Measurements from ENCODE around the gene CNTFR.

CNTFR gene

GRCh38 chr9:34581318-34581717, 8.2 kb downstream of the CNTFR start:
- TF ChIP-seq CTCF (IDR thresholded peaks at IDR 0.05) = no peak
- H3K27ac Mint-ChIP-seq = peak overlapping the region; percentile 76
- H3K9me3 Mint-ChIP-seq = no peaks in the 10 kb centered on the region
- peaks cover 2% of the 10 kb centered on the region for H3K27me3 Mint-ChIP-seq (ENCODE audit: low read depth, poor library complexity)
- no peak for DNase-seq
- H3K36me3 Mint-ChIP-seq (ENCODE audit: low read depth) = no peaks in the 10 kb centered on the region
- no peak overlapping the region for H3K4me3 Mint-ChIP-seq
- H3K4me1 Mint-ChIP-seq = peaks cover 94% of the 10 kb centered on the region

- Mint-ChIP-seq H3K4me1 (peaks cover 94% of the 10 kb centered on the region), H3K27me3 (ENCODE audit: low read depth, poor library complexity) (peaks cover 2% of the 10 kb centered on the region), H3K36me3 (ENCODE audit: low read depth) (no peaks in the 10 kb centered on the region), H3K27ac (peak overlapping the region; percentile 72), H3K9me3 (no peaks in the 10 kb centered on the region), H3K4me3 (peak overlapping the region; percentile 49)
- peak; percentile 52 for DNase-seq
- TF ChIP-seq CTCF (IDR thresholded peaks at IDR 0.05) = no peak
These were observed 9.2 kb downstream of the CNTFR start for GRCh38 chr9:34580358-34580757.

- H3K9me3 Mint-ChIP-seq = no peaks in the 10 kb centered on the region
- peak overlapping the region; percentile 49 for H3K4me3 Mint-ChIP-seq
- DNase-seq = no peak
- peak overlapping the region; percentile 72 for H3K27ac Mint-ChIP-seq
- no peak for TF ChIP-seq CTCF (IDR thresholded peaks at IDR 0.05)
- peaks cover 5% of the 10 kb centered on the region for H3K27me3 Mint-ChIP-seq (ENCODE audit: low read depth, poor library complexity)
- H3K36me3 Mint-ChIP-seq (ENCODE audit: low read depth) = no peaks in the 10 kb centered on the region
- peaks cover 94% of the 10 kb centered on the region for H3K4me1 Mint-ChIP-seq
These were observed 9.7 kb downstream of the CNTFR start for GRCh38 chr9:34579808-34580163.

GRCh38 chr9:34579104-34579807, 10.3 kb downstream of the CNTFR start:
- peak; percentile 61 for DNase-seq
- Mint-ChIP-seq H3K9me3 (no peaks in the 10 kb centered on the region), H3K27ac (peak overlapping the region; percentile 93), H3K4me3 (peak overlapping the region; percentile 72), H3K4me1 (peaks cover 94% of the 10 kb centered on the region), H3K27me3 (ENCODE audit: low read depth, poor library complexity) (peaks cover 5% of the 10 kb centered on the region), H3K36me3 (ENCODE audit: low read depth) (no peaks in the 10 kb centered on the region)
- TF ChIP-seq CTCF (IDR thresholded peaks at IDR 0.05) = no peak

GRCh38 chr9:34578241-34579103, 11.1 kb downstream of the CNTFR start:
- Mint-ChIP-seq H3K36me3 (ENCODE audit: low read depth) (no peaks in the 10 kb centered on the region), H3K4me3 (peak overlapping the region; percentile 70), H3K4me1 (peaks cover 94% of the 10 kb centered on the region), H3K27me3 (ENCODE audit: low read depth, poor library complexity) (peaks cover 5% of the 10 kb centered on the region), H3K9me3 (no peaks in the 10 kb centered on the region), H3K27ac (peak overlapping the region; percentile 93)
- no peak for TF ChIP-seq CTCF (IDR thresholded peaks at IDR 0.05)
- DNase-seq = peak; percentile 72
